ENCODE measurements around the gene GSK3A. TPM values are rescaled to one million over a fixed set of nuclear protein-coding genes. Genes with fewer than 3 reads are reported as not detected.

GSK3A gene
- total RNA-seq, 2 donors from 2014 or later, result 12.5 to 14.5 TPM

DNA sequence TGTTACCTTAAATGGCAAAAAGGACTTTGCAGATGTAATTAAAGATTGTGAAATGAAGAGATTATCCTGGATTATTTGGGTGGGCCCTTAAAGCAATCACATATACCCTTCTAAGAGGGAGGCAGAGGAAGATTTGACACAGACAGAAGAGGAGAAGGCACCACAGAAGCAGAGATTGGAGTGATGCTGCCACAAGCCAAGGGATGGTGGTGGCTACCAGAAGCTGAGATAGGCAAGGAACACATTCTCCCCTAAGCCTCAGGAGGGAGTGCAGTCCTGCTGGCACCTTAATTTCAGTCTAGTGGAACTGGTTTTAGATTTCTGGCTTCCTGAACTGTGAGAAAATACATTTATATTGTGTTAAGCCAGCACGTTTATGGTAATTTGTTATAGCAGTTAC, 49.1 kb downstream of the GSK3A start:
- ATAC-seq (no peak), DNase-seq (no peak)
- TF ChIP-seq, protein P1, sequence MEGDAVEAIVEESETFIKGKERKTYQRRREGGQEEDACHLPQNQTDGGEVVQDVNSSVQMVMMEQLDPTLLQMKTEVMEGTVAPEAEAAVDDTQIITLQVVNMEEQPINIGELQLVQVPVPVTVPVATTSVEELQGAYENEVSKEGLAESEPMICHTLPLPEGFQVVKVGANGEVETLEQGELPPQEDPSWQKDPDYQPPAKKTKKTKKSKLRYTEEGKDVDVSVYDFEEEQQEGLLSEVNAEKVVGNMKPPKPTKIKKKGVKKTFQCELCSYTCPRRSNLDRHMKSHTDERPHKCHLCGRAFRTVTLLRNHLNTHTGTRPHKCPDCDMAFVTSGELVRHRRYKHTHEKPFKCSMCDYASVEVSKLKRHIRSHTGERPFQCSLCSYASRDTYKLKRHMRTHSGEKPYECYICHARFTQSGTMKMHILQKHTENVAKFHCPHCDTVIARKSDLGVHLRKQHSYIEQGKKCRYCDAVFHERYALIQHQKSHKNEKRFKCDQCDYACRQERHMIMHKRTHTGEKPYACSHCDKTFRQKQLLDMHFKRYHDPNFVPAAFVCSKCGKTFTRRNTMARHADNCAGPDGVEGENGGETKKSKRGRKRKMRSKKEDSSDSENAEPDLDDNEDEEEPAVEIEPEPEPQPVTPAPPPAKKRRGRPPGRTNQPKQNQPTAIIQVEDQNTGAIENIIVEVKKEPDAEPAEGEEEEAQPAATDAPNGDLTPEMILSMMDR (IDR thresholded peaks at IDR 0.05), result no peak
- no peak for TF ChIP-seq POLR2A (IDR thresholded peaks at IDR 0.05)
- Histone ChIP-seq H3K36me3 (replicated peaks in 1 of 2; ENCODE audit: insufficient read depth in 1 of 2, low read depth in 2 of 2) (no peaks in the 10 kb centered on the region), H3K4me3 (no peak overlapping the region), H3K27ac (no peak overlapping the region), H3K9me3 (no peaks in the 10 kb centered on the region), H3K27me3 (no peaks in the 10 kb centered on the region), H3K4me1 (no peaks in the 10 kb centered on the region)
- intact Hi-C loops (cut with DNase I), result no loop called here
- WGBS, 2 donors, result 44 to 45% methylated on average over 1 of the region's 1 CpG

DNA sequence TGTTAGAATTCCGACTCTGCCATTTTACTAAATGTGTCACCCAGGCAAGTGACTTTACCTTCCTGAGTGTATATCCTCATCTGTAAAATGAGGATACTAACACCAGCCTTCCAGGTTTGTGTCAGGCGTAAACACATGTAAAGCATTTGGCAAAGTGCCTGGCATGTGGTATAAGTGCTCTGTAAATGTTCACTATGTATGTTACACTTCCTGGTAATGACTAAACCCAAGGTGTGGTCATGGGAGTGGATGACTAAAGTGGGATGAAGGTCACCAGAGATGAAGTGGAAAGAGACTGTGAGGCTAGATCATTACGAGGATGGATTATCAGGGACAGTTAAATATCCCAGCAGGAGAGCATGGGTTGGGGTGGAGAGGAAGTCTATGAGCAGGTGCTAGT, 50.5 kb downstream of the GSK3A start:
- no peak overlapping the region for H3K27ac ChIP-seq

DNA sequence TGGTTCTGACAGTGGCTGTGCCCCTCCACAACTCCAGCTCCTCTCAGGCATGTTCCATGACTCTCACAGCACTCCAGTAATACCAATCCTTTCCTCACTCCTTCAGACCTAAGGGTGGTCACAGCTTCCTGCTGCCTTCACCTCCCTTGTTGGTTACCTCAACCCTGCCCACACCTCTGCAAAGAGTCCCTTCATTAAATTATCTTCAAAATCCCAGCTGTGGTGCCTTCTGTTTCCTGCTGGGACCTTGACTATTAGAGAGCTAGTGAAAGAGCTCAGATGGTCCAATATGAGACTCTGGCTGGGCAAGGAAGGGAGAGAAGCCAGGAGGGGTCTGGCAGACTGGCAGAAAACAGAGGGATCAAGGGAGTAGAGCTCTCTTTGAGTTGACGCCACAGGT, 51.1 kb downstream of the GSK3A start:
- Histone ChIP-seq H3K27ac (no peak overlapping the region), H3K27me3 (no peaks in the 10 kb centered on the region), H3K36me3 (replicated peaks in 1 of 2; ENCODE audit: insufficient read depth in 1 of 2, low read depth in 2 of 2) (no peaks in the 10 kb centered on the region), H3K9me3 (no peaks in the 10 kb centered on the region), H3K4me1 (no peaks in the 10 kb centered on the region), H3K4me3 (no peak overlapping the region)
- intact Hi-C loops (cut with DNase I), result no loop called here
- TF ChIP-seq POLR2A (IDR thresholded peaks at IDR 0.05), result no peak
- TF ChIP-seq, protein P1 (IDR thresholded peaks at IDR 0.05), result no peak
- DNase-seq (no peak), ATAC-seq (no peak)
- WGBS, 2 donors, result 77 to 89% methylated on average over 1 of the region's 1 CpG

More for the DNA sequence above, 50.5 kb downstream of the GSK3A start:
- Histone ChIP-seq H3K27me3 (no peaks in the 10 kb centered on the region), H3K9me3 (no peaks in the 10 kb centered on the region), H3K4me1 (no peaks in the 10 kb centered on the region), H3K4me3 (no peak overlapping the region), H3K36me3 (replicated peaks in 1 of 2; ENCODE audit: insufficient read depth in 1 of 2, low read depth in 2 of 2) (no peaks in the 10 kb centered on the region)
- intact Hi-C loops (cut with DNase I), result no loop called here
- peak in 2 of 4 donors; percentile 37 to 53 for DNase-seq
- TF ChIP-seq POLR2A (IDR thresholded peaks at IDR 0.05), result no peak
- TF ChIP-seq, protein P1 (IDR thresholded peaks at IDR 0.05), result no peak
- WGBS, 2 donors, result 45 to 54% methylated on average over 3 of the region's 3 CpGs
- ATAC-seq, result peak; percentile 59

DNA sequence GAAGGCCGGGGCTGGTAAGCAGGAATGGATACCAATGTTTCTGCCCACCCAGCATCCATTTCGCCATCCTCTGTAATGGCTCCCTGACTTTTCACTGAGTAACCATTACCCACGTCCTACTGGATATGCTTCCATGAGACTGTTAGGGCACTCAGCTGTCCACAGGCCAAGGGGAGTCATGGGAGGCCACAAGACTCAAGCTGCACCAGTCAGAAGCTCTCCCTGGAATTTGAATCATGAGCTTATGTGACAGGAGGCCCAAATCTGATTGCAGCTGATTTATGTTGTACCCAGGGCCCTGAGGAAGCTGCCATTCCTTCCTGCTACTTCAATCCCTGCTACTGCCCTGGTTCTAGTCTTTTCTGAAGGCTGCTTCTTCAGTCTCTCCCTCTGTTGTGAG, 53.3 kb downstream of the GSK3A start:
- Histone ChIP-seq H3K9me3 (no peaks in the 10 kb centered on the region), H3K4me1 (no peaks in the 10 kb centered on the region), H3K4me3 (no peak overlapping the region), H3K27me3 (no peaks in the 10 kb centered on the region), H3K27ac (no peak overlapping the region), H3K36me3 (replicated peaks in 1 of 2; ENCODE audit: insufficient read depth in 1 of 2, low read depth in 2 of 2) (no peaks in the 10 kb centered on the region)
- 67 to 79% methylated on average over 3 of the region's 3 CpGs for WGBS, 2 donors
- intact Hi-C loops (cut with DNase I), result loop anchor here (5.0 kb wide), 1 partner anchor 57 kb away; the partner anchor contains the start of gene POU2F2
- ATAC-seq (no peak), DNase-seq (no peak)
- TF ChIP-seq, protein P1 (IDR thresholded peaks at IDR 0.05), result no peak
- no peak for TF ChIP-seq POLR2A (IDR thresholded peaks at IDR 0.05)

DNA sequence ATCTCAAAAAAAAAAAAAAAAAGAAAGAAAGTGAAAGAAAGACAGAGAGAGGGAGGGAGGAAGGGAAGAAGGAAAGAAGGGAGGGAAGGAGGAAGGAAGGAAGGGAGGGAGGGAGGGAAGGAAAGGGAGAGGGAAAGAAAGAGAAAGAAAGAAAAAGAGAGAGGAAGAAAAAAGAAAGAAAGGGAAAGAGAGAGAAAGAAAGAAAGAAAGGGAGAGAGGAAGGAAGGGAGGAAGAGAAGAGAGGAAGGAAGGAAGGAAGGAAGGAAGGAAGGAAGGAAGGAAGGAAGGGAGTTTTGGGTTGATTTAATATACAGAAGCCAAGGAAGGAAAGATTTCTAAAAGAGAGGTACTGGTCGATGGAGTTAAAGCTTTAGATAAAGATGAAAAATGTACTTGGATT, 53.7 kb downstream of the GSK3A start:
- no peak for ATAC-seq
- intact Hi-C loops (cut with DNase I), result loop anchor here (5.0 kb wide), 1 partner anchor 56 kb away; the partner anchor contains the start of gene POU2F2

More for the DNA sequence above, 53.7 kb downstream of the GSK3A start:
- no peaks in the 10 kb centered on the region for H3K9me3 ChIP-seq
- H3K27ac ChIP-seq, result no peak overlapping the region
- H3K36me3 ChIP-seq (replicated peaks in 1 of 2; ENCODE audit: insufficient read depth in 1 of 2, low read depth in 2 of 2), result no peaks in the 10 kb centered on the region
- no peaks in the 10 kb centered on the region for H3K27me3 ChIP-seq
- WGBS, 2 donors, result 37 to 56% methylated on average over 1 of the region's 1 CpG
- TF ChIP-seq, protein P1 (IDR thresholded peaks at IDR 0.05), result no peak
- TF ChIP-seq POLR2A (IDR thresholded peaks at IDR 0.05), result no peak
- no peaks in the 10 kb centered on the region for H3K4me1 ChIP-seq
- no peak for DNase-seq
- no peak overlapping the region for H3K4me3 ChIP-seq

All from body of pancreas (tissue), 4 donors.